Fibroblast of pulmonary artery (primary cell): ENCODE measurements around the gene TTC34.

Source experiments
- DNase-seq: peaks from one replicate; pipeline ENCODE4 v3.0.0-alpha.2; 2010; ENCODE audit warnings: low read depth
- H3K4me3 ChIP-seq: replicated peaks from 2 replicates; pipeline ENCODE4 v1.5.1; 2011; ENCODE audit warnings: low read depth, mild to moderate bottlenecking, control low read depth, low read length, moderate library complexity
- TF ChIP-seq, protein P1 (sequence below): IDR thresholded peaks from 2 replicates; pipeline ENCODE4 v1.5.1; 2011; ENCODE audit warnings: mild to moderate bottlenecking, control low read depth, low read length, inconsistent platforms; ENCODE audit errors: missing control alignments

Gene TTC34

DNA sequence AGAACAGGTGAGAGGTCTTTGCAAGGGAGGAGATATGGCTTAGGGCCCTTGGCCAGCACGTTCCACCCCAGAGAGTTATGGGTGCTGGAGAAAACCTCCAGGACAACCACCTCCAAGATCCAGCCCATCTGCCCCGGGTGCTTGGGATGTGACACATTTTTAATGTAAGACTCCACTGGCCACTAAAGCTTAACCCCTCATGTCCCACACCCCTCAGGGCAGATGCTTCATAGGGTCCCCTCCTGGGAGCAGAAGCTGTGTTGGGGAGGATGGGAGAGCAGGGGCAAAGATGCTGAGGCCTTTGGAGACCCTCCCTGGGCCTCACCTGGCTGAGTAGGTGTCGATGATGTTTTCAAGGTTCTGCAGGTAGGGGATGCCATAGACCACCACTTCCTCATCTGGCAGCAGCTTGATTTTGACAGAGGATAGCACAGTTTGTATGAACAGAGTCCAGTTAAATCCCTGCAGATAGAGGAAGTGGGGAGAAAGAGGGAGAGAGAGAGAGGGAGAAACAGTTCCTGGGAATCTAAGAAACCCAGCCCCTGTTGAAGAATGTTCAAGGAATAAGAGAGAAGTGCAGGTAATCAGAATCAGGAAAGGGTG, 203.1 kb downstream of the TTC34 start:
- no peak for DNase-seq
- TF ChIP-seq, protein P1, sequence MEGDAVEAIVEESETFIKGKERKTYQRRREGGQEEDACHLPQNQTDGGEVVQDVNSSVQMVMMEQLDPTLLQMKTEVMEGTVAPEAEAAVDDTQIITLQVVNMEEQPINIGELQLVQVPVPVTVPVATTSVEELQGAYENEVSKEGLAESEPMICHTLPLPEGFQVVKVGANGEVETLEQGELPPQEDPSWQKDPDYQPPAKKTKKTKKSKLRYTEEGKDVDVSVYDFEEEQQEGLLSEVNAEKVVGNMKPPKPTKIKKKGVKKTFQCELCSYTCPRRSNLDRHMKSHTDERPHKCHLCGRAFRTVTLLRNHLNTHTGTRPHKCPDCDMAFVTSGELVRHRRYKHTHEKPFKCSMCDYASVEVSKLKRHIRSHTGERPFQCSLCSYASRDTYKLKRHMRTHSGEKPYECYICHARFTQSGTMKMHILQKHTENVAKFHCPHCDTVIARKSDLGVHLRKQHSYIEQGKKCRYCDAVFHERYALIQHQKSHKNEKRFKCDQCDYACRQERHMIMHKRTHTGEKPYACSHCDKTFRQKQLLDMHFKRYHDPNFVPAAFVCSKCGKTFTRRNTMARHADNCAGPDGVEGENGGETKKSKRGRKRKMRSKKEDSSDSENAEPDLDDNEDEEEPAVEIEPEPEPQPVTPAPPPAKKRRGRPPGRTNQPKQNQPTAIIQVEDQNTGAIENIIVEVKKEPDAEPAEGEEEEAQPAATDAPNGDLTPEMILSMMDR: no peak
- no peak overlapping the region for H3K4me3 ChIP-seq

DNA sequence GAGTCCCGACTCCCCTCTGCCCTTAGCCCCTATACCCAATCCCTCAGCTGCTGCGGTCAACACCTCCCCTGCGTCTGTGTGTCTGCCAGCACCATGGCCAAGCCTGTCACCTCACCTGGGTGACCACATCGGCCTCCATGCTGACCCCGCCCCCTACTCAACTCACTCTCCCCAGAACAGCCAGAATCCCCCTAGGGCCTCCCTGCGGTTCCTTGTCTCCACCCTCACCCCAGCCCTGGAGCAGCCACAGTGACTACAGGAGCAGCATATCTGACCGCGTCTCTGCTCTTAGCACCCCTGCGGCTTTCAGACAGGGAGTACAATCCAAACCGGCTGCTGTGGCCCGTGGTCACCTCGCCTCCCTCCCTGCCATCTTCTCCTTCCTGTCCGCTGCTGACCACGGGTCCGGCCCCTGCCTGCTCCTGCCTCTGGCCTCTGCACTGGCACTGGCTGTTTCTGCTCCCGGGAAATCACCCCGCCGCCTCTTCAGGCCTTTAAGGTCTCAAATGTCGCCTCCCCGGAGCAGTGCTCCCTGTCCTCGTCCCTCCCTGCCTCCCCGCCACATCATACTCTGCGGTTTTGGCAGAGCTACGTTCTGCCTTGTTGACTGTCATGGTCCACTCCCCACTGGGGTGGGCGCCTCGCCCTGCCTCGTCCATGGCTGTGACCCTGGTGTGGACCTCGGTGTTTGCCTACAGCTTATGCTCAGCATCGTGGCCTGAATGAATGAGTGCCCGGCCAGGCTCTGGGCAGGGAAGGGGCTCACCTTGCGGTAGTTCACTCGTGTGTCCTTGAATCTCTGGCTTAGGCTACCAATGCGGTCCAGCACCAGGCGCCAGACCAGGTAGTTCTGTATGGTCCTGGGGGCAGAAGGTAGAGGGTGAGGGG, 203.8 kb downstream of the TTC34 start:
- TF ChIP-seq, protein P1: no peak
- DNase-seq: no peak
- no peak overlapping the region for H3K4me3 ChIP-seq

DNA sequence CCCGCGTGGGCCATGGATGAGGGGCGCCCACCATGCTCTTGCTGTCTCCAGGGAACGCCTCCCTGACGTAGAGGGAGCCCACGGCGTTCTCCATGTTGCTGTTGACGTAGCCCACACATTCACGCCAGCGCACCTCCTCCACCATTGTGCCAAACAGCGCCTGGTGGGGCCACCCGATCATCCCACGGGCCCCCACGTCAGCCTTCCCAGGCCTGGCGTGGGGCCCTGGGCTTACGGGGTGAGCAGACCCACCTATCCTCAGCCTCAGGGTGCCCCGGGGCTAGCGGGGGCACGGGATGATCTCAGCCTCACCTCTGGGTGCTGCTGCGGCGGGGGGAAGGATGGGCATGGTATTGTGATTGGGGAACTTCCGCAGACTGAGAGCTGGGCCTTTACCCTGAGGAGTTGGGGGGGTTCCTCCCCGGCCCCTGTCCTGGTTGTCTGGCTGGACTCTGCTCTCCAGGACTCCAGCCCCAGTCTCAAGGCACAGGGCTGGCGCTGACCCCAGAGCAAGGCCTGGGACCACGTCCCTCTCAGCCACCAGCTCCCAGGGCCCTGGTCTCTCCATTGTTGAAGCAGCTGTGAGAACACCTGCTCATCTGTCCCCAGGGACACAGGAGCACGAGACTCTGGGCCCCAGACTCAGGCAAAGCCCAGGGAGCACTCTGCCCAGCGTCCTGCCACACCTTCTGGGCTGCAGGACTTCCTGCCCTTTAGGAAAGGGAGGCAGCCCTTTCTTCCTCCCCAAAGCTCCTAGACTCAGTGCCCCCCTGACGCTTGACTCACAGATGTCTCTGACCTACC, 204.8 kb downstream of the TTC34 start:
- TF ChIP-seq, protein P1: no peak
- H3K4me3 ChIP-seq: no peak overlapping the region
- no peak for DNase-seq

DNA sequence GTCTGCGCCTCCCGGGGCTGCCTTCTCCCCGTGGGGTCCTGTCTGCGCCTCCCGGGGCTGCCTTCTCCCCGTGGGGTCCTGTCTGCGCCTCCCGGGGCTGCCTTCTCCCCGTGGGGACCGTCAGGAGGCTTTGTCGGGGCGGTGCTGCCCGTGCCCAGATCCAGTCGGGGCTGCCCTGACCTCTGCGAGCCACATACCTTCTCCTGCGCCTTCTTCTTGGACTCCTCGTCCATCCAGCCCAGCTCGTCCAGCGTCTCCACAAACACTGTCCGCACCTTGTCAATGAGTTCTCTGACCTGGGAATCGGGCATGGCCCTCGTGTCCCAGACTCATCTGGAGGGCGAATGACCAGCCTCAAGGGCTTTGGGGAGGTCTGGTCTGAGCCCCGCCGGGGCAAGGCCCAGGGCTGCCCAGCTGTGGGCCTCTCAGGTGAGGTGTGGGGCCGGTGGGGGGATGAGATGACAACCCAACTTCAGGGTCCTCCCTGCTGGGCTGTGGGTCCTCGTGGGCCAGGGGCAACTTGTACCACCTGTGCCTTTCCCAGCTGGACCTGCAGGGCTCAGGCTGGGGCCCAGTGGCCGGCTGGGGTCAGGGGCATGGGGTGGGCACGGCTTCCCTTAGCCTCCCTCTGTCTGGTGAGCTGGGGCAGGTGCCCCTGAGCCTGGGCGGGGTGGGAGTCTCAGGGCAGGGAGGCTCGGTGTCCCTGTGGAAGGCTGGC, 205.5 kb downstream of the TTC34 start:
- H3K4me3 ChIP-seq: no peak overlapping the region
- TF ChIP-seq, protein P1: no peak
- no peak for DNase-seq

DNA sequence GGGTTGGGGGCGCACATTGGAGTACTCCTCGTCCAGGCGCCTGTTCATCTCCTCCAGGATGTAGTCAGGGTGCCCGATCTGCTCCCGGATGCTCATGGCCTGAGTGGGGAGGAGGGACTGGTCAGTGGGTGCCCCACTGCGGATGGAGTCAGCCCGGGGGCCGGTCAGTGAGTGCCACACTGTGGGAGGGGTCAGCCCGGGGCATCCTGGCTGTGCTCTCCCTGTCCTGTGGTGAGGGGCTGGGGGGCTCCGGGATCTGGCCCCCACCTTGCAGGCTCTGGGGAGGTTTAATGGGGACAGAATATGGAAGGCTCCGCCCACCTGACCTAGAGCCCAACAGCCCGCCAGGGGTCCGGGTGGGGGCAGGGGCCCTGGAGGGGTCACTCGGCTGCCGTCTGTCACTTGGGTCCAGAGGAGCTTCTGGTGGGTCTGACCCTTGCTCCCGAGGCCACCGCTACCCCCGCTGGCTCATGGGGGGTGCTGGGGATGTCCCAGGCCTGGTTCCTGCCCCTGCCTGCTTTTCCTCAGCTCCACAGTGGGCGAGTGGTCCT, 206.2 kb downstream of the TTC34 start:
- H3K4me3 ChIP-seq: no peak overlapping the region
- TF ChIP-seq, protein P1: no peak
- DNase-seq: no peak

DNA sequence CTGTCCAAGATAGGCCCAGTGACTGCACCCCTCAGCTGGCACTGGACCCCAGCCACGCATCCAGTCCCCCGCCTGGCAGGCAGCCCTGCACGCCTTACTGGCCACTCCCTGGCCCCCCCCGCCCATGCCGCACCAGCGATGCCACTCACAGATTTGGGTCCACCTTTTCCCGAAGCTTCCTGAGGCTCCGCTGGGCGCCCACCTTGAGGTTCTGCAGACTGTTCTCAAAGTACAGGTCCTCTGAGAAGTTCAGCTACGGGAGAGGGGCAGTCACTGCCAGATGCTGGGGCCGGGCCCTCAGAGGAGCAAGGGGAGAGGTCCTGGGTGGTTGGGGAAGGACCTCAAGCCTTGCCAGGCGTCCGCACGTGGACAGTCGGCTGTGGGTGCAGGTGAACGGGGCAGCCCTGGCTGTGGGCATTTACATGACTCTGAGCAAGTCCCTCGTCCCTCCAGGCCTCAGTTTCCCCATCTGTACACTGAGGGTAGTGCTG, 206.8 kb downstream of the TTC34 start:
- TF ChIP-seq, protein P1: no peak
- no peak for DNase-seq
- no peak overlapping the region for H3K4me3 ChIP-seq
